K562 (cell line): Measurements from ENCODE around the gene SNX33. TPM values are rescaled to one million over a fixed set of nuclear protein-coding genes. Genes with fewer than 3 reads are reported as not detected.

Experiments
- ELF1 ChIP-seq: fragments of 200-800 bp; sonication (Bioruptor generic); IDR thresholded peaks from 2 replicates; pipeline ENCODE4 v1.6.1; 2016; ENCODE audit warnings: missing genetic modification characterization, missing compliant biosample characterization
- ESRRB ChIP-seq: fragments of 250-450 bp; sonication (Bioruptor Pico); IDR thresholded peaks from 2 replicates; pipeline ENCODE4 v1.5.0; 2020; ENCODE audit warnings: mild to moderate bottlenecking, moderate library complexity, borderline replicate concordance
- GATAD2A ChIP-seq: fragments of 450-650 bp; IDR thresholded peaks from 2 replicates; pipeline ENCODE4 v1.6.1; 2017
- HMG20A ChIP-seq: fragments of 450-650 bp; formaldehyde crosslinking; conservative IDR thresholded peaks from 2 replicates; pipeline ENCODE4 v1.4.0; 2020; ENCODE audit warnings: mild to moderate bottlenecking, mixed read lengths
- JUND ChIP-seq, 2 experiments: IDR thresholded peaks; 2 replicates in 1 of 2; 3 replicates in 1 of 2; pipeline ENCODE4 v1.6.1; 2011; ENCODE audit warnings: borderline replicate concordance in 2 of 2, low read depth in 2 of 2, low read length in 2 of 2, improper control_type of control experiment in 1 of 2, missing biosample characterization in 1 of 2, missing genetic modification characterization in 1 of 2, missing genetic modification reagents in 1 of 2
- KDM1A ChIP-seq, 2 experiments: fragments of 450-650 bp; IDR thresholded peaks; 2 replicates each; pipeline ENCODE4 v1.6.1; 2016; ENCODE audit warnings: mild to moderate bottlenecking in 2 of 2
- KLF1 ChIP-seq: fragments of 450-650 bp; IDR thresholded peaks from 2 replicates; pipeline ENCODE4 v1.6.1; 2016; ENCODE audit warnings: missing genetic modification characterization, missing compliant biosample characterization
- LEF1 ChIP-seq: fragments of 450-650 bp; IDR thresholded peaks from 2 replicates; pipeline ENCODE4 v1.6.1; 2016; ENCODE audit warnings: mild to moderate bottlenecking
- MYBL2 ChIP-seq, 2 experiments: fragments of 450-650 bp in 1 of 2; sonication (generic) in 1 of 2; formaldehyde crosslinking in 1 of 2; IDR thresholded peaks; 2 replicates each; pipeline versions ENCODE4 v1.6.1 to v1.8.1; 2017 to 2022; ENCODE audit warnings: borderline replicate concordance in 1 of 2, inconsistent platforms in 1 of 2, low read depth in 1 of 2, mild to moderate bottlenecking in 1 of 2, missing genetic modification reagents in 1 of 2, moderate library complexity in 1 of 2
- NEUROD1 ChIP-seq: fragments of 150-350 bp; IDR thresholded peaks from 2 replicates; pipeline ENCODE4 v1.6.1; 2014; ENCODE audit warnings: borderline replicate concordance, low read length, low read depth; ENCODE audit not compliant: partially characterized antibody
- NFIC ChIP-seq: fragments of 450-650 bp; IDR thresholded peaks from 2 replicates; pipeline ENCODE4 v1.6.1; 2017; ENCODE audit warnings: mild to moderate bottlenecking, inconsistent platforms
- POLR2AphosphoS5 ChIP-seq: IDR thresholded peaks from 2 replicates; pipeline ENCODE4 v1.6.1; 2011; ENCODE audit warnings: mild to moderate bottlenecking, low read depth, low read length, moderate library complexity; ENCODE audit not compliant: control insufficient read depth, insufficient read depth
- POLR2G ChIP-seq: fragments of 200-400 bp; formaldehyde crosslinking; IDR thresholded peaks from 2 replicates; pipeline ENCODE4 v1.6.1; 2017; ENCODE audit warnings: low read depth, mild to moderate bottlenecking, antibody characterized with exemption, low read length, moderate library complexity
- RCOR1 ChIP-seq, 2 experiments: IDR thresholded peaks; 2 replicates each; pipeline ENCODE4 v1.6.1; 2012; ENCODE audit warnings: low read depth in 2 of 2, low read length in 2 of 2, borderline replicate concordance in 1 of 2, improper control_type of control experiment in 1 of 2
- SMAD4 ChIP-seq: fragments of 250-450 bp; sonication (Bioruptor Pico); conservative IDR thresholded peaks from 2 replicates; pipeline ENCODE4 v1.8.0; 2021; ENCODE audit warnings: inconsistent platforms, mild to moderate bottlenecking, moderate library complexity
- SMARCE1 ChIP-seq: fragments of 450-650 bp; IDR thresholded peaks from 2 replicates; pipeline ENCODE4 v1.7.1; 2016; ENCODE audit warnings: mild to moderate bottlenecking
- TRIM24 ChIP-seq, 2 experiments: fragments of 450-650 bp; IDR thresholded peaks; 2 replicates each; pipeline ENCODE4 v1.6.1; 2016
- ZBTB17 ChIP-seq: fragments of 450-650 bp; formaldehyde crosslinking; IDR thresholded peaks from 2 replicates; pipeline ENCODE4 v1.4.0; 2020; ENCODE audit warnings: mild to moderate bottlenecking
- ZC3H4 ChIP-seq: sonication (generic); formaldehyde crosslinking; IDR thresholded peaks from 2 replicates; pipeline ENCODE4 v1.9.0; 2021; ENCODE audit warnings: missing genetic modification reagents, borderline replicate concordance
- ZNF232 ChIP-seq: sonication (generic); formaldehyde crosslinking; IDR thresholded peaks from 2 replicates; pipeline ENCODE4 v1.8.0; 2022; ENCODE audit warnings: mild to moderate bottlenecking, missing genetic modification reagents
- polyA plus RNA-seq, 8 experiments: library from polyadenylated mRNA; depleted of rRNA in 4 of 8; stranded (reverse) in 5 of 8; unstranded in 3 of 8; fragments of >200 nt; fragmentation: Nextera tagmentation in 2 of 8; fragmentation: Illumina TruSeq in 1 of 8; extraction: Ambion mirVana in 2 of 8; extraction: Trizol in 1 of 8; gene quantifications; 2 replicates each; pipeline versions ENCODE4 v1.2.1 to v1.2.3, GENCODE V29; 2011 to 2014; ENCODE audit warnings: inconsistent platforms in 1 of 8, missing spikeins in 1 of 8
- total RNA-seq, 7 experiments: library from RNA; depleted of rRNA in 6 of 7; stranded (reverse); fragments of >200 nt in 6 of 7; fragmentation: Illumina TruSeq in 2 of 7; extraction: Trizol in 2 of 7; gene quantifications; 2 replicates each; pipeline versions ENCODE4 v1.2.1 to v1.2.3, GENCODE V29; 2011 to 2021; ENCODE audit warnings: low replicate concordance in 1 of 7
- TF ChIP-seq, protein P1 (sequence below): sonication (generic); formaldehyde crosslinking; IDR thresholded peaks from 2 replicates; pipeline ENCODE4 v1.8.1; 2022; ENCODE audit warnings: missing genetic modification reagents
- TF ChIP-seq, protein P2 (sequence below): IDR thresholded peaks from 2 replicates; pipeline ENCODE4 v1.6.1; 2014; ENCODE audit warnings: antibody characterized with exemption
- TF ChIP-seq, protein P3 (sequence below): sonication (generic); formaldehyde crosslinking; IDR thresholded peaks from 2 replicates; pipeline ENCODE4 v1.8.1; 2023; ENCODE audit warnings: mild to moderate bottlenecking, missing genetic modification reagents, moderate library complexity

Gene SNX33
- total and polyA plus RNA-seq, 9 of the 15 experiments (the other 6 are each of a cell fraction or from before 2014, with no cell fraction given): 1.4 to 14.1 (median 8.2) TPM

DNA sequence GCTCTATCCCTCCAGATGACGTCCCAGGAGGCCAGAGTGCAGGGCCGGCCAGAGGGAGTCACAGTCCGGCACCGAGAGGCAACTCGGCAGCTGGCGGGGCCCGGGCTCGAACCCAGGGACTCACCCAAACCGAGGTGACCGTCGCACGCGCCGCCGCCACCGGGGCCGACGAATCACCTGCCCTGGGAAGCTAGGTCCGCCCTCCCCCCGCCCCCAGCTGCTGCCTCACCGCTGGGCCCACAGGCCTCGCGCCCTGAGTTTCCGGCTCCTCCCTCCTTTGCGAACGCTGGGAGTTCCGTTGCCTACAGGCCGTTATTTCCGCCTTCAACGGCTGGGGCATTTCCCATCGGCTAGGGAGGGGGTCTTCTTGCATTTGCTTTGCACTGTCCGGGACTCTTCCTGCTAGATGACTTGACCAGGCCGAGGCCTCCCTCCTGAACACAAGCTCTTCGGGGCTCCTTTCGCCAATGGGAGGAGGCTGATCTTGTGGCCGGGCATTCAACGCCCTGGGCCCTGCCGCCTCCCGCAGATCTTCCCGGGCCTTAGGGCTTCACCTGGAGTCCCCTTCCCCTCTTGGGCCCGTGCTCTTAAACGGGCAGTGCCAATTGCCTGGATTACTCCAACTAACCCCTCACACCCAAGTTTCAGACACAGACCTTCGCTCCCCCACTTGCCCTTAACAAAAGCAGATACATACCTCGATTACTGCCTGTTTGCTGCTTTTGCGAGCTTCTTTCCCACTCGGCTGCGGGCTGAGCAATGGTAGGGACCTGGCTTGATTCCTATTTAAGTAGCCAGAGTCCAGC is 22.0 kb upstream of the SNX33 start, which contains the start of gene SNUPN (continued):
- TF ChIP-seq, protein P1, sequence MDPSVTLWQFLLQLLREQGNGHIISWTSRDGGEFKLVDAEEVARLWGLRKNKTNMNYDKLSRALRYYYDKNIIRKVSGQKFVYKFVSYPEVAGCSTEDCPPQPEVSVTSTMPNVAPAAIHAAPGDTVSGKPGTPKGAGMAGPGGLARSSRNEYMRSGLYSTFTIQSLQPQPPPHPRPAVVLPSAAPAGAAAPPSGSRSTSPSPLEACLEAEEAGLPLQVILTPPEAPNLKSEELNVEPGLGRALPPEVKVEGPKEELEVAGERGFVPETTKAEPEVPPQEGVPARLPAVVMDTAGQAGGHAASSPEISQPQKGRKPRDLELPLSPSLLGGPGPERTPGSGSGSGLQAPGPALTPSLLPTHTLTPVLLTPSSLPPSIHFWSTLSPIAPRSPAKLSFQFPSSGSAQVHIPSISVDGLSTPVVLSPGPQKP (CRISPR knock-in tag): no peak
- TF ChIP-seq HMG20A (CRISPR knock-in tag) (no peak), SMAD4 (CRISPR knock-in tag) (peak; percentile 40), ZC3H4 (CRISPR knock-in tag) (no peak), TRIM24 (IDR thresholded peaks at IDR 0.05) (peak in 1 of 2 experiments; percentile 56; a peak in 1 of 4 replicates), LEF1 (0 out of 2 replicates have a peak, but pooled peaks have one; percentile 38), ZBTB17 (CRISPR knock-in tag) (0 out of 2 replicates have a peak, but pooled peaks have one; percentile 74), KDM1A (IDR thresholded peaks at IDR 0.05) (no peak), NEUROD1 (peak; percentile 82), JUND (IDR thresholded peaks at IDR 0.05; ENCODE audit: borderline replicate concordance, low read depth, low read length) (peak; percentile 61; the same call in 1 of the 2 replicates), JUND (tag; IDR thresholded peaks at IDR 0.05; ENCODE audit: borderline replicate concordance, low read depth, low read length) (no peak; the same call in 2 of the 3 replicates), ELF1 (tag) (peak; percentile 91), SMARCE1 (no peak; the same call in 1 of the 2 replicates), KLF1 (tag) (peak; percentile 80; the same call in 1 of the 2 replicates), POLR2AphosphoS5 (peak; percentile 62; the same call in 1 of the 2 replicates), GATAD2A (peak; percentile 83; the same call in 1 of the 2 replicates), ZNF232 (CRISPR knock-in tag) (0 out of 2 replicates have a peak, but pooled peaks have one; percentile 27), ESRRB (CRISPR knock-in tag) (peak; percentile 38; the same call in 1 of the 2 replicates), NFIC (no peak), POLR2G (peak; percentile 88), RCOR1 (IDR thresholded peaks at IDR 0.05; ENCODE audit: borderline replicate concordance in 1 of 2, low read depth in 2 of 2, low read length in 2 of 2) (peak in 1 of 2 experiments; percentile 44; a peak in 1 of 4 replicates), MYBL2 (IDR thresholded peaks at IDR 0.05; ENCODE audit: low read depth) (peak; percentile 85), MYBL2 (CRISPR knock-in tag; IDR thresholded peaks at IDR 0.05; ENCODE audit: borderline replicate concordance) (no peak)
- TF ChIP-seq, protein P2, sequence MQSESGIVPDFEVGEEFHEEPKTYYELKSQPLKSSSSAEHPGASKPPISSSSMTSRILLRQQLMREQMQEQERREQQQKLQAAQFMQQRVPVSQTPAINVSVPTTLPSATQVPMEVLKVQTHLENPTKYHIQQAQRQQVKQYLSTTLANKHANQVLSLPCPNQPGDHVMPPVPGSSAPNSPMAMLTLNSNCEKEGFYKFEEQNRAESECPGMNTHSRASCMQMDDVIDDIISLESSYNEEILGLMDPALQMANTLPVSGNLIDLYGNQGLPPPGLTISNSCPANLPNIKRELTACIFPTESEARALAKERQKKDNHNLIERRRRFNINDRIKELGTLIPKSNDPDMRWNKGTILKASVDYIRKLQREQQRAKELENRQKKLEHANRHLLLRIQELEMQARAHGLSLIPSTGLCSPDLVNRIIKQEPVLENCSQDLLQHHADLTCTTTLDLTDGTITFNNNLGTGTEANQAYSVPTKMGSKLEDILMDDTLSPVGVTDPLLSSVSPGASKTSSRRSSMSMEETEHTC: peak; percentile 33; the same call in 1 of the 2 replicates
- TF ChIP-seq, protein P3, sequence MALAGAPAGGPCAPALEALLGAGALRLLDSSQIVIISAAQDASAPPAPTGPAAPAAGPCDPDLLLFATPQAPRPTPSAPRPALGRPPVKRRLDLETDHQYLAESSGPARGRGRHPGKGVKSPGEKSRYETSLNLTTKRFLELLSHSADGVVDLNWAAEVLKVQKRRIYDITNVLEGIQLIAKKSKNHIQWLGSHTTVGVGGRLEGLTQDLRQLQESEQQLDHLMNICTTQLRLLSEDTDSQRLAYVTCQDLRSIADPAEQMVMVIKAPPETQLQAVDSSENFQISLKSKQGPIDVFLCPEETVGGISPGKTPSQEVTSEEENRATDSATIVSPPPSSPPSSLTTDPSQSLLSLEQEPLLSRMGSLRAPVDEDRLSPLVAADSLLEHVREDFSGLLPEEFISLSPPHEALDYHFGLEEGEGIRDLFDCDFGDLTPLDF (CRISPR knock-in tag): no peak
